AG08396 (cell line): ENCODE data around the gene UBE2M.
A peak's percentile ranks its signal among the peaks of the same experiment; 100 is the strongest.
"Not testable (repeated sequence)": the region's sequence is repeated elsewhere in the genome, so short reads cannot be mapped to it uniquely, and the experiment has no call there.

Experiments used
- DNase-seq: peaks from one replicate; pipeline ENCODE4 v3.0.0; 2012; ENCODE audit warnings: low spot score, mixed read lengths

The UBE2M gene

DNA sequence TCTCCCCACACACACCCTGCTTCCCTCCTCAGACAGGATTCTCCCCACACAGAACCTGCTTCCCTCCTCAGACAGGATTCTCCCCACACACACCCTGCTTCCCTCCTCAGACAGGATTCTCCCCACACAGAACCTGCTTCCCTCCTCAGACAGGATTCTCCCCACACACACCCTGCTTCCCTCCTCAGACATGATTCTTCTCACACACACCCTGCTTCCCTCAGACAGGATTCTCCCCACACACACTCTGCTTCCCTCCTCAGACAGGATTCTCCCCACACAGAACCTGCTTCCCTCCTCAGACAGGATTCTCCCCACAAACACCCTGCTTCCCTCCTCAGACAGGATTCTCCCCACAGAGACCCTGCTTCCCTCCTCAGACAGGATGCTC is 19.2 kb downstream of the UBE2M start:
- DNase-seq, result not testable (repeated sequence)

DNA sequence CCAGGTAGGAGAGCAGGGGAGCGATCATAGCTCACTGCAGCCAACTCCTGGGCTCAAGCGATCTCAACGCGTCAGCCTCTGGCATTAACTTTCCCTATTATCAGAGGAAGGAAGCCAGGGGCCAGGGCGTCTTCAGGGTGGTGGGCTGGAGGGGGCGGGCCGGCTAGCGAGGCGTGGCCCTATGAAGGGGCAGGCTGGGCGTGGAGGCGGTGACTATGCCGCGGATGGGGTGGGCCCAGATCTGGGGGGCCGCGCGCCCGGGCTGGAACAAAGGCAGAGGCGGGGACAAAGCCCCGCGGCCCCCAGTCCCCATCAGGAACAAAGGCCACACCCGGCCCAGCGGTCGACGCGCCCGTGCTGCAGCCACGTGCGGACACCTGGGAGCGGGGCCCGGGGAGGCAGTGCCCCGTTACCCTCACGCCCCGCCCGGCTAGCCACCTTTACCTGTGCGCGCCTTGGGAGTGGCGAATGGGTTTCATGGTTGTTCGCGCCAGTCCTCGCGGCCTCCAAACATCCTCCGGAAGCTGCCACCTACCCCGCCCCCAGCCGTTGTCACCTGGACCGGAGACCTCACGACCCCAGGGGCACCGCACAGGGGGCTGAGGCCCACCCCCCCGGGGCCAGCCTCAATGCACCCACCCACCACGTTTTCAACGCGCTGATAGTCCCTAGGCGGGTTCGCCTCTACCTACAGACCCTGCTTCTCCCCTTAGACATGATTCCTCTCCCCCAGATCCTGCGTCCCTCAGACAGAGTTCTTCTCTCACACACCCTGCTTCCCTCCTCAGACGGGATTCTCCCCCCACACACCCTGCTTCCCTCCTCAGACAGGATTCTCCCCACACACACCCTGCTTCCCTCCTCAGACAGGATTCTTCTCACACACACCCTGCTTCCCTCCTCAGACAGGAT is 19.9 kb downstream of the UBE2M start:
- no peak for DNase-seq

DNA sequence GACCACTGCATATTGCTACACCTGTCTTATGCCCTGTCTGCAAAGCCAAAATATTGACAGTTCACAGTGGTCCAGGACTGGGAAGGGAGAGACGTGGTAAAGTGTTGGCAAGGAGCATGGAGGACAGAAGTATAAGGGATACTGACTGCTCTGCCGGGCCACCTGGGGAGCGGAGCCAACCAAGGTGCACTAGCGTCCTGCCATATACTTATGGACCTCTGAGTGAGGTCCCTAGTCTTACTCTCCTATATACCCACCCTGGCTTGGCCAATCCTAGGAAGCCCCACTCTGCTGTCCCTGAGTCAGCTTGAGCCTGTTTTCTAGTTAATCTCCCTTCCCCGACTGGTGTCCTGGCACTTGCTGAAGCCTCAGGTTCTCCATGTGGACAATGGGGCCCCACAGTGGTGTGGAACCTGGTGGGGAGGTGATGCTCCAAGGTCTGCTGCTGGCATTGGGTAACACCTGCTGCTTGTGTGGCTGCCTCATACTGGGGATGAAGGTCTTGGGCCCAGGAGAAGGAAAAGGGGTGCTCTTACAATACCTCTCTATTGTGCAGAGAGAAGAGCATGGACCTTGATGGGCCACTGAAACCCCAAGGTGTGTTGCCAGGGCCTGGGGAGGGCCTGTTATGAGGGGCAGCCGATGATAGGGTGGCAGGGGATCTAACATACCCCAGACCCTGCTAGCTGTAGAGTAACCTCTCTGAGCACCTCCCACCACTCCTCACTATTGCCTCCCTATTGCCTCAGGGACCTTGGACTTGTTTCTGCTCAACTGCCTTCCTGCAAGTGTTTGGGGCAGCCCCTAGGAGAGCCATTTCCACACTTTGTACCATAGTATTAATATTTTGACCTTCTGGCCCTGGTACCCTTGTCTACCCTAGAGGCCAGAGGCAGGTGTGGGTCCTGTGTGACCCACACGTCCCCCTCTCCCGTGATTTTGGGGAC is 21.3 kb downstream of the UBE2M start:
- DNase-seq, result no peak

DNA sequence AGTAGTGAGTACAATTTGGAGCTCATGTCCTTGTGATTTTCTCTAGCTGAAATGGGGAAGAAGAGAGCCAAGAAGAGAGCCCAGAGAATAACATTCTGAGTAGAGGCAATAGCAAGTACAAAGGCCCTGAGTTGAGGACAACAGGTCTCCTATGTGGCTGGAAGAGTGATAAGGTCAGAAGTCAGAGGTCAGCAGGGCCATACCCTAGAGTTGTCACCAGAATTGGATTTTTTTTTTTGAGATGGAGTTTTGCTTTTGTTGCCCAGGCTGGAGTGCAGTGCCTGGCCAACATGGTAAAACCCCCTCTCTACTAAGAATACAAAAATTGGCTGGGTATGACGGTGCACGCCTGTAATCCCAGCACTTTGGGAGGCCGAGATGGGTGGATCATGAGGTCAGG is 22.6 kb downstream of the UBE2M start:
- no peak for DNase-seq

DNA sequence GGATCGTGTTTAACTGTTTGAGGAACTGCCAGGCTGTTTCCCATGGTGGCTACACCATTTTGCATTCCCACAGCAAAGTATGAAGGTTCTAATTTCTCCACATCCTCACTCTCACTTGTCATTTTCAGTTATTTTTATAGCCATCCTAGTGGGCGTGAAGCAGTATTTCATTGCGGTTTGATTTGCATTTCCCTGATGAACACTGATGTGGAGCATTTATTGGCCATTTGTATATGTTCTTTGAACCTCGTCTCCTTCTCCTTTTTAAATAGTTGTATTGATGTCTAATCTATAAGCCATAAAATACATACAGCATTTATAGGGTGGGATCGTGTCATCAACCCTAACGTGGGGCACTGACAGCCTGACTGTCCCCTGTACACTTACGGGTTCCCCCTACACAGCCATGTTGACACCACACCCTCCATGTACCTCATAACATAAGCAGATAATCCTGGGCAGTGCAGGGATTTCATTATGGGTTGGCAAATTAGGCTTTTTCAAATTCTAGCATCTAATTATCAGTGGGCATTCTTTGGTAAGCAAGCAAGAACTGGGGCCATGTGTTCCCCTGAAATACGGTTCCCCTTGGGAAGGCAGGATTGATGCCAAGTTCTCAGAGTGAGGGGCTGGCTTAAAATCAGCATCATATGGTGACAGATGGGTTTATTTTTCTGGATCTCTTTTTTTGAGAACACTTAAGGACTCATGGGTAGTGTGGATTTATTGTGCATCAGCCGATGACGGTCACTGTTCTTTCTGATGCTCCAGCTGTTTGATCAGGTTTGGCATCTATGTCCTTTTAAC is 27.2 kb downstream of the UBE2M start:
- no peak for DNase-seq

DNA sequence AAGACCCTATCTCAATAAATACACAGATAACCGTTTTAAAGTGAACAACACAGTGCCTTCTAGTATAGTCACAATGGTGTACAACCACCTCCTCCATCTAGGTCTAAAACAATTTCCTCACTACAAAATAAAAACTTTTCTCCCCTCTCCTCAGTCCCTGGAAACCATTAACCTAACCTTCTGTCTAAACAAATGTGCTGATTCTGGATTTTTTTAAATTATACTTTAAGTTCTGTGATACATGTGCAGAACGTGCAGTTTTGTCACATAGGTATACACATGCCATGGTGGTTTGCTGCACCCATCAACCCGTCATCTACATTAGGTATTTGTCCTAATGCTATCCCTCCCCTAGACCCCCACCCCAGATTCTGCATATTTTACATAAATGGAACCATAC is 29.0 kb downstream of the UBE2M start:
- DNase-seq, result no peak

DNA sequence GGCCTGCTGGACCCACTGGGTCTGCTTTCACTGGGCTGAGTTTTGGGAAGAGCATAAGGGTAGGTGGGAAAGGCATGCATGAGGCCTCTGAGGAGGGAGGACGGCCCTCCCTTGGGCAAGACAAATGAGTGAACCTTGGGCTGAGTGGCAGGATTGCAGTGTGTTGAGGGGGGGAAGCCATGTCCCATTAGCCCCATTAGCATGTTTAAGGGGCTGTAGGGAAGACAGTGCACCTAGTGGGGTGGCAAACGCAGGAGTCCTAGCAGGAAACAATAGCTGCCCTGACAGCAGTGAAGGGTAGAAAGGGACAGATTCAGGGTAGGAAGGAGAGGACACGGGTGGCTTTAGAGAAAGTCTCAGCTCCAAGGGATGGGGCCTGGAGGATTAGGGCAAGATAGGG is 35.7 kb downstream of the UBE2M start:
- DNase-seq, result no peak

DNA sequence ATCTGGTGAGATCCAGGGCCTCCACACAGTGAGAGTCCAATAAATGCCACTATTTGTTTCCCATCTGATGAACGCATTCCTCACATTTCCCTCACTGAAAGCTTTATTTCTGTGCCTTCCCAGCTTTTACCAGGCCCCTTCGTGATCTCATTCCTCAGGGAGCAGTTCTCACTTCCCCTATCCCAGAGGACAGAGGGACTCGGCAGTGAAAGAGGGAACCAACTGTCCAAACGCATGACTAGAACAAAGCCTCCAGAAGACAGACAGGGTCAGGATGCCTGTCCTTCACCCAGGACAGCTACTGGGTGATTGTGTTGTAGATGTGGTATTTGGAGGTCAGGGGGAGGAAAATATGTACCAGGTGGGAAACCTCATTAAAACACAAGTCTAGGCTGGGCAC is 36.8 kb downstream of the UBE2M start:
- no peak for DNase-seq

DNA sequence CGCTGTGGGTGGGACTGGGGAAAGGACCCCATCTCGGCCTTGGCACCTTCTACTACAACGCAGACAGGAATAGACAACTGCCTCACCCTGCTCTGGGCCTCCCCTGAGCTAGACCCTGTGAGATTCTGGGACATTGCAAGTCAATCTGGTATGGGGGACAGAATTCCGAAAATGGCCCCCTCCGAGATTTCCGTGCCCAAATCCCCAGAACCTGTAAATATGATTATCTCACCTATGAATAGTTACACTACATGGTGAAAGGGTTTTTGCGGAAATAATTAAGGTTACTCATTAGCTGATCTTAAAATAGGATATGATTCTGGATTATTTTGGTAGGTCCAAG is 38.2 kb downstream of the UBE2M start:
- DNase-seq, result no peak

DNA sequence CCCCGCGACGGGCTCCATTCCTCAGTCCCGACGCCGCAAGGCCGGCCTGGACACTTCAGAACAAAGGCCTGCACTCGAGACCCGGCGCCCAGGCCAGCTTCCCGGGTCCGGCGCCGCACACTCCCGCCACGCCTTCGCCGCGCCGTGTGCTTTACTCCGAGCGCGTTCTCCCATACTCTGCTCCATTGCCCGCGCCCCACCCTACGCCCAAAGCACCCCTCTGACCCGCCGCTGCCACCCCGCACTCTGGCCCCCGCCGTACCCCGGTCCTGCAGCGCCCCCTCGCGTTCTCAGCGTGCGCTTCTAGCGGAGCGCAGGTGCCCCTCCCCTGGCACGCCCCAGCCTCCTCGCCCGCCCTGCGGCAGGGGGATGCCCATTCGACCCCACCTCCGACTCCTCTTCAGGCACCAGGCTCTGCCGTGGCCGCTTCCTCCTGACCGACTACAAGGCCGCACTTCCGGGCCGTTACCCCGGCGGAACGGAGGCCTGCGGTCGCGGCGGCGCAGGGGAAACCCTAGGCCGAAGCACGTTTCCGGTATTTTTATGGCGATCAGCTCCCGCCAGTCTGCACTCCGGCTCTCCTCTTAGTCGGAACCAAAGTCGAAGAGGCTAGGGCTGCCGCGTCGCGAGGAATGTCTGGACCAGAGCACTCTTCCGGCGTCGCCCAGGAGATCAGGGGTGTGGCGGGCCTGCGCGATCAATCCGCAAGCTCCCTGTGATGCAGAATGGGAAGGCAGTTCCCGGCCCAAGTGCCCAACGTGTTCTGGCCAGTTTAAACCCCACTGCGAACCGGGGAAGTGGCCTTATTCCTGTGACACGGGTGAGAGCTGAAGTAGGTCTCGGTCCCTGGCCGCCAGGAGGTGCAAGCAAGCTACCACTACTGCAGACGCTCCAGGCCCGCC is 38.8 kb downstream of the UBE2M start, which contains the start of gene ZBTB45:
ZBTB45 (minus strand) TSS at position 456 of the 902 bp plus-strand sequence. CDS start 2,137 bp downstream, outside the sequence.
- DNase-seq, result peak; percentile 90

DNA sequence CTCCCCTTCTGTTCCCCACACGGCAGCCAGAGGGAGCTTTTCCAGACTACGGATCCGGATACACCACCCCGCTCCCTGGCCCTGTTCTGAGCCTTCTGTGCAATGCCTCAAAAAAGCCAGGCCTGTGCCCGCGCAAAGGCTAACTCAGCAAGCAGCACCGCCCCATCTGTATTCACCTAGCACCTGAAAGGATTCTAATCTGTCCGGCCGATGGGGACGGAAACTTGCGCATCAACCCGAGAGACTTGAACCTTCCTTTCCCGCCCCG is 39.4 kb downstream of the UBE2M start:
- DNase-seq, result peak; percentile 87

DNA sequence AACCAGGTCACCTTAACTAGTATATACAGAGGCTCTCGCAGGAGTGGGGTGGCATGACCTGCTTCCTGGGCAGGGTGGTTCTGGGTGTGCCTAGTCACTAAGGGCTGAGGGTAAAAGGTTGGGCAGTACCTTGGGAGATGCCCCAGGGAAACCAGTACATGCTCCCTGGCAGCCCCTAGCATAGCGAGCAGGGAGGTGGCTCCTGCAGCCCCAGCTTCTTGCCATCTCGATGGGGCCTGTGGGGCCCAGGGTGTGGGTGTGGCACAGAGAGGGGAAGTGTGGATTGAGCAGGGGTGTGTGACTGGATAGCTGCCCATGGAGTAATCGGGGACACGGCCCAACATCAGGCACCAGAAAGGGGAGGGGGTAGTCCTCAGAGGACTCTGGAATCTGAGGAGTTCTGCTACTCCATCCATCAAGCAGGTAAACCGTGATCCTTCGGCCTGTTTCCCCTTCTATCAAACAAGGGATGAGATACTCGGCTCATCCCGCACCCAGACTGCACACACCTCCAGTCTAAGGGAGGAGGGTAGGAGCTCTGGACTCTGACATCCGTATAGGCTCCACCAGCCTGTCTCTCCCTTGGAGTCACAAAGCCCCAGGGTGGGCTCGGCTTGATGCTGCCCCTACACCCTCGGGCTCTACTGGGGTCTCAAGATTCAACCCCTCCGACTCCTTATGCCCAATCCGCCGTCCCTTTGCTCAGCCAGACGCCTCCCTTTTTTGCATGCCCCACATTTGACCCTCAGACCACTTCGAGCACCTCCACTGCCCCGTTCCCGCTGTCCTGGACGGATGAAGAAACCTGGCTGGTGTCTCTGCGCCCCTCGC is 39.9 kb downstream of the UBE2M start:
- no peak for DNase-seq

DNA sequence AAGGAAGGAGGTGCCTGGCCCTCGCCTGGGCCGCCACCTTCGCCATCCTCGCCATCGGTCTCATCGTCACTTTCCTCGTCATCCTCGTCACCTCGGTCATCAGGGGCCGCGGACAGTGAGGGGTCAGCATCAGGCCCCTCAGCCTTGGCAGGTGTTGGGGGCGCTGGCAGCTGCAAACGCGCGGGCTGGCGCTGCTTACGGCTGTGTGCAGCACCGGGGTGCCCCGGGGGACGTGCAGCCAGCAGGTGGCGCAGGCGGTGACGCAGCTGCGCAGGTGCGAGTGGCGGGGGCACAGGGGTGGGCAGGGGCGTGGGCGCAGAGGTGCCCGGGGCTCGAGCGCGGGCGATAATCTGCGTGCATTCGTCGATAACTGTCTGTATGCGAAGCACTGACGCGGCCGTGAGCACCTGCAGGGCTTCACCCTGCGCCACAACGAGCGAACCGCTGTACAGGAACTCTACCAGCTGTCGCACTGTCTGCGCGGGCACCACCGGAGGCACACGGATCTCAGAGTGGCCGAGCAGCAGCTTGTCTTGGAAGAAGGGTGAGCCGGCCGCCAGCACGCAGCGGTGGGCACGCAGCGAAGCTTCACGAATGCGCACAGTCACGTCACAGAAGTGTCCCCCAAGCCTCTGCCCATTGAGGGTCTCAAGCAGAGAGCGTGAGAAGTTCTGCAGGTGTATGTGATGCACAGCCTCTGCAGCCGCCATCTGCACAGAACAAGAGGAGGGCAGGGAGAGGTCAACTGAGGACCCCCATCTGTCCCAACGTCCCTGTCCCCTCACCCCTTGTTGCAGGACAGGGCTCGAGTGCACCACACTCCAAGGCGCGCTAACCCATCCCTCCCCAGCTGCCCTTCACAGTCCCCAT is 41.2 kb downstream of the UBE2M start:
- no peak for DNase-seq

DNA sequence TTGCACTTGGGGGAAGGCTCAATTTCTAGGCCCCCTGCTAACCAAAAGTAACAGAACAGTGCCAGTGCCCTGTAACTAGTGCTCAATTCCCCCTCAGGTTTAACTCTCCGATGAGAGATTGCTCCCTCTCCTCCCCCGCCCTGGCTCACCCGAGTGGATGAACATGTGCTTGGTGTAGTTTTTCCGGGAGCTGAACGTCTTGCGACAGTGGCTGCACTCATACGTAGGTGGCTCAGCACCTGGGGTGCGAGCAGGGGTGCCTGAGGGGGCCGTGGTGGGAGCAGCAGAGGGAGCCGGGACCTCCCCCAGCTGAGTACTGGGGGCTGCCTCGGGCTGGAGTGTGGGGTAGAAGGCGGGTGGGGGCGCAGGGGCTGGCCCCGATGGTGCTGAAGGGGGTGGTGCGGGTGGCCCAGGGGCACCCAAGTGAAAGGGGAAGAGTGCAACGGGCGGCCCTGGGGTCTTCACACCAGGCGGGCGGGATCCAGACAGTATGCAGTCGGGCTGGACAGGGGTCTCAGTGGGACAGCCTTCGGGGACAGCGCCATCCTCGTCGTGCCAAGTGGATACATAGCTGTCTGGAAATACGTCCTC is 42.1 kb downstream of the UBE2M start:
- no peak for DNase-seq

DNA sequence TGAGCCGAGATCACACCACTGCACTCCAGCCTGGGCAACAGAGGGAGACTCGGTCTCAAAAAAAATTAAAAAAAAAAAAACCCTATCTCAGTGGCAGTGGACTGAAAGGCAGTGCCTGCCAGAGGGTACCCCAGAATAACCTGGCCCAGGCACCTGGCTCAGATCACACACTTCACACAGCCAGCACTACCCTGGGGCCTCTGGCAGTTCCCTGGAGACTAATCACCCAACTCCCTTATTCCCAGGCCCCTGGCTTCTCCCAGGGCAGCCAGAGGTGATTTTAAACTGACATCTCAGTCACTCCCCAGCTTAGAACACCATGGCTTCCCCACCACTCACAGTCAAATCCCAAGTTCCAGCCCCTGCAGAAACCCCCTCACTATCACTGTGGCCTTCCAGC is 43.2 kb downstream of the UBE2M start:
- DNase-seq, result no peak

DNA sequence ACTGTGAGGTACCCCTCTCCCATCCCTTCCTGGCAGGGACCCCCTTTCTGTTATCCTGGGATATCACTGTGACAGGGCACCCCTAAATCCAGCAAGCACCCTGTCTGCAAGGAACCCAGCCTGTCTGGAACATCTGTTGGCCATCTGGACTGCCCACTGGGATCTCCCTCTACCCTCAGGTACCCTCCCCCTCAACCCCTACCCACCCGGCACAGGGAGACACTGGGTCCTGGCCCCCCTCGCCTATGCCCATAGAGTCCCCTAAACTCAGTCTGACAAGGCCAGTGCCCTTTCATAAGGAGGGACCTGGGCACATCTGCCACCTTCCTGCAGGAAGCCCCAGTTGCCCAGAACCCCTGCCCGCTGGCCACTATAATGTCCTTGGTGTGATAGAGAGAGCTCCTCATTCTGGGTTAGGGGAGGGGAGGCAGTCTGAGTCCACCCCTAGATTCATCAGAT is 43.8 kb downstream of the UBE2M start:
- no peak for DNase-seq

DNA sequence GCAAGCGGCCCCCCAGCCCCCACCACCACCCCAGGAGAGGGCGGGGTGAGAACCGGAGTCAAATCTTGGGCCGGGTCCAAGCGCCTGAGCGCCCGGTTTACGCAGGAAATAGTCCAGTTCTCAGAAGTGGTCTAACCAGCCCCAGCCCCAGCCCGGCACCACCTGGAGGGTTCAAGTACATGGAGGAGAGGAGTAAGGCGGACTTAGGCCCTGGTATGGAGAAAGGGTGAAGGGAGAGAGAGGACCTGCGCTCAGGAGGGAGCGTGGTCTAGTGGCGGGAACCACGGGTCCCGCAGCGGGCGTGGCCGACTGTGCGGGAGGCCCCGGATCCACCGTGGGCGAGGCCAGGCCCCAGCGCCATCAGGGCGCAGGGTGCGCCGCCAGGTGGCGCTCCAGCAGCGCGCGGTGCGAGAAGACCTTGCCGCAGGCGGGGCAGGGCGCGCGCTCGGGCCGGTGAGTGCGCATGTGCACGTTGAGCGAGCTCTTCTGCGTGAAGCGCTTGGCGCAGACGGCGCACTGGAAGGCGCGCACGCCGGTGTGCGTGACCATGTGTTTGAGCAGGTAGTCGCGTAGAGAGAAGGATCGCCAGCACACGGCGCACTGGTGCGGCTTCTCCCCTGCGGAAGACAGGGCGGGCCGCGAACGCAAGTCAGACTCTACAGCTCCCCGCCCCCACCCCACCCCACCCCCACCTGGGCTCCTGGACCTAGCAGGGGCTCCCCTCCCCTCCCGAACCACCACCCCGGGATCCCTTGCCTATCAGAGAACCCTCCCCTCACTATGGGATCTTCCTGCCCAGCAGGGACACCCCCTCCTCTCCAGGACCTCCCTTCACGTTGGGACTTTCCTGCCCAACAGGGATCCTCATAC is 44.5 kb downstream of the UBE2M start:
- peak; percentile 86 for DNase-seq

DNA sequence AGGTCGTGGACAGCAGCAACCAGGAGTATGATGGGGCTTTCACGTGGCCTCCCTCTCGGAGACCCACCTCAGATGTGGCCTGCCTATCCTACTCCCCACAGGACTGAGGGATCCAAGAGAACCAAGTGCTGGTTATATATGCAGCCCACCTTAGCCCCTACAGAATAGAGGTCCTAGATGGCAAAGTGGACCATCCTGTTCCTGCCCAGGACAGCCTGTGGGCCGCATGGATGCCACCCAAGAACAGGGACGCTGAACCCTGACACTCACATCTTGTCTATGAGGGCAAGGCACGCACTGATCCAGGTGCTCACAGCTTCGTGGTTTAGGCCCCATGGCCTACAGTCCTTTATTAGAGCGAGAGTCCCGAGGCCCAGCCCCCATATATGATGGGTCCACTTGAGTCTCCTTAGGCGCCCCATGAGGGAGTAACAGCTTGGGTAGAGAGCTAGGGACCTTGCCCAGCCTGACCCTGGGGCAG is 45.2 kb downstream of the UBE2M start:
- DNase-seq, result no peak
